Lower leg skin (tissue), 3 donors: ENCODE results near the gene THSD7B.

Experiments
- CTCF ChIP-seq, 3 donors: fragments of 450-650 bp; IDR thresholded peaks; one replicate each; pipeline ENCODE4 v1.5.1; 2016; ENCODE audit warnings: antibody characterized with exemption in 3 of 3, mild to moderate bottlenecking in 3 of 3, moderate library complexity in 2 of 3
- POLR2A ChIP-seq, 2 donors: fragments of 450-650 bp; IDR thresholded peaks; one replicate each; pipeline ENCODE4 v1.6.1; 2016 to 2017; ENCODE audit warnings: antibody characterized with exemption in 2 of 2, mild to moderate bottlenecking in 1 of 2, moderate library complexity in 1 of 2

DNA sequence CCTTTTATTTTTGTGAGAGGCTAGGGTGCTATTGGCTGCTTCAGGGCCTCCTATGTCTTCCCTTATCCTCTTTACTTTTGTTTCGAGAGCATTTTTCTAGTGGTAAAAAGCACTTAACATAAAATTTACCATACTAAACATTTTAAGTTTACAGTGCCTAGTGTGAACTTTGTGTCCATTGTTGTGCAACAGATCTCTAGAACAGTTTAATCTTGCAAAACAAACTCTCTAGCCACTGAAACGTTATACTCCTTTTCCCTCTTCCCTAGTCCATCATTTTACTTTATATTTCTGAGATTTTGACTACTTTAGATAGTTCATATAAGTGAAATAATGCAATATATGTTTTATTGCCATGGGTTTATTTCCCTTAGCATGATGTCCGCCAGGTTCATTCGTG lies 580.6 kb downstream of the THSD7B start:
- no peak for TF ChIP-seq POLR2A (IDR thresholded peaks at IDR 0.05)
- TF ChIP-seq CTCF (IDR thresholded peaks at IDR 0.05): no peak
